DND-41 (cell line): ENCODE measurements around the gene EDN3.

Experiments
- ATAC-seq: fragments of 200-7000 bp; cut with Tn5 transposase; 3 replicates; pipeline ENCODE4 v1.9.1; 2021; ENCODE audit warnings: low read depth; ENCODE audit not compliant: insufficient read depth
- DNase-seq: peaks from one replicate; pipeline ENCODE4 v3.0.0-alpha.2; 2020
- H2AFZ ChIP-seq: 2 replicates; pipeline ENCODE4 v1.6.0; 2012; ENCODE audit warnings: low read depth, low read length
- H3K27ac ChIP-seq: 2 replicates; pipeline ENCODE4 v1.5.1; 2012; ENCODE audit warnings: low read length, inconsistent platforms
- H3K27me3 ChIP-seq: fragments of 200-600 bp; sonication (generic); 2 replicates; pipeline ENCODE4 v1.6.0; 2012; ENCODE audit warnings: low read length, mild to moderate bottlenecking, inconsistent platforms; ENCODE audit not compliant: insufficient read depth, poor library complexity
- H3K36me3 ChIP-seq: 2 replicates; pipeline ENCODE4 v1.5.1; 2012; ENCODE audit warnings: low read length, inconsistent platforms; ENCODE audit not compliant: insufficient read depth
- H3K4me1 ChIP-seq: 2 replicates; pipeline ENCODE4 v1.5.1; 2012; ENCODE audit warnings: mild to moderate bottlenecking, low read length; ENCODE audit not compliant: insufficient read depth
- H3K4me2 ChIP-seq: 2 replicates; pipeline ENCODE4 v1.6.0; 2012; ENCODE audit warnings: mild to moderate bottlenecking, moderate library complexity, low read length, inconsistent platforms; ENCODE audit not compliant: insufficient read depth
- H3K4me3 ChIP-seq, 2 experiments: fragments of 200-600 bp in 1 of 2; shearing (Covaris generic) in 1 of 2; 2 replicates each; pipeline ENCODE4 v1.5.1; 2012 to 2016; ENCODE audit warnings: inconsistent platforms in 2 of 2, low read length in 2 of 2, mild to moderate bottlenecking in 2 of 2, low read depth in 1 of 2, moderate library complexity in 1 of 2
- H3K79me2 ChIP-seq: 2 replicates; pipeline ENCODE4 v1.6.0; 2012; ENCODE audit warnings: low read length, inconsistent platforms; ENCODE audit not compliant: insufficient read depth
- H3K9ac ChIP-seq: 2 replicates; pipeline ENCODE4 v1.6.0; 2012; ENCODE audit warnings: low read depth, mild to moderate bottlenecking, inconsistent platforms, low read length, moderate library complexity
- H3K9me3 ChIP-seq: 2 replicates; pipeline ENCODE4 v1.5.1; 2012; ENCODE audit warnings: low read length, moderate library complexity, mild to moderate bottlenecking, inconsistent platforms; ENCODE audit not compliant: insufficient read depth, severe bottlenecking
- H4K20me1 ChIP-seq: 2 replicates; pipeline ENCODE4 v1.6.0; 2012; ENCODE audit warnings: low read length; ENCODE audit not compliant: insufficient read depth
- EZH2 ChIP-seq: IDR thresholded peaks from 3 replicates; pipeline ENCODE4 v1.6.1; 2012; ENCODE audit warnings: borderline replicate concordance, low read depth, mild to moderate bottlenecking, moderate library complexity, low read length, inconsistent platforms; ENCODE audit not compliant: severe bottlenecking
- TF ChIP-seq, protein P1 (sequence below): IDR thresholded peaks from 2 replicates; pipeline ENCODE4 v1.5.1; 2012; ENCODE audit warnings: borderline replicate concordance, low read length, moderate library complexity, mild to moderate bottlenecking; ENCODE audit not compliant: poor library complexity, severe bottlenecking; ENCODE audit errors: extremely low read depth

EDN3 gene

DNA sequence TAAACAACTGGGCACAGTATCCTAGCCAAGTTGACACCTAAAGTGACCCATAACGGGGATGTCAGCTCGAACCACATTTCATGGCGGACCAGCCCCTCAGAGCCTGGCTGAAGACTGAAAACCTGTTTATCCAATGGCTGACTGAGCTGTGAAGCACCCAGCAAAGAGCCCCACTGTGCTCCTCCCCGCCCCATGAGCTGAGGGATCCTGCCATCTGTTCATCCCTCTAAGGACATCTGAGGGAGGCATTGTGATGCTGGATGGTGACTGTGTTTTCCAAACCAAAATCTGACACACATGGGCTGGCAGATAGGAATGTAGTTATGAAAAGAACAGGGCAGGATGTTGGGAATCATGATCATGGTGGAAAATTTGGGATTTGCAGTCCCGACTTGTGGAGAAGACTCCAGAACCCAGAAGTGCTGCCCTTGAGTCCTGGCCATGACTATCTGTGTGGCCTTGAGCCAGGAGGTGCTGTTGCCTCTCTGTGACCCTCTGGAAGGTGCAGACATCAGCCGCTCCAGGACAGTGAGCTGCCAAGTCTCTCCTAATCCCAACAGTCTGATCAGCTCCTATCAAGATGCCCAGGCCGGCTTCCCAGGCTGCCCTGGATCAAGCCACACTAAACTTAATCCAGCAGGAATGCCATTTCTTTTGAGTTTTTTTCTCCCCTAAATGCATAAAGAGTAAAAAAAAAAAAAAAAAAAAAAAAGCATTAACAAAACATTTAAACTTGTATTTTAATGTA, 5.7 kb downstream of the EDN3 start:
- no peak overlapping the region for H3K4me2 ChIP-seq

DNA sequence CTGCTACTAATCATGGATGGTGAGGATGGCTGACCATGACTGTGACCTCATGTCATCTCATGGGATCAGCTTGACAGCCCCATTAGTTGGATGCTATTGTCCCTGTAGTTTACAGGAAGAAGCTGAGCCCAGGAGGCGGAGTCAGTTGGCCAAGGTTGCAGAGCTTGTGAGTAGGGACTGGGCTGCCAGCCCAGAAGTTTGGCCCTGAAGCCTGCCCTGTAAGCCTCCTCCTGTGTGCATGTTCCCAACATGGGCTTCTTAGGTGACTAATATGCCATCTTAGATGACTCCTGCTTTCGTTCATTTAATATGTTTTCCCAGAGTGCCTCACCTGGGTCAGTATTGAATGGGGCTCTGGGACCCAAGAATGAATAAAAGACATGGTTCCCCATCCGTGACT, 6.9 kb downstream of the EDN3 start:
- Histone ChIP-seq H3K79me2 (no peaks in the 10 kb centered on the region), H3K36me3 (no peaks in the 10 kb centered on the region), H3K4me2 (no peak overlapping the region), H3K27me3 (peaks cover 6% of the 10 kb centered on the region), H3K27ac (no peak overlapping the region), H4K20me1 (peaks cover 7% of the 10 kb centered on the region; the same call in 1 of the 2 replicates), H3K4me1 (no peaks in the 10 kb centered on the region), H3K9ac (no peak overlapping the region), H2AFZ (no peak overlapping the region), H3K4me3 (no peak overlapping the region), H3K9me3 (no peaks in the 10 kb centered on the region)
- TF ChIP-seq EZH2 = no peak
- TF ChIP-seq, protein P1, sequence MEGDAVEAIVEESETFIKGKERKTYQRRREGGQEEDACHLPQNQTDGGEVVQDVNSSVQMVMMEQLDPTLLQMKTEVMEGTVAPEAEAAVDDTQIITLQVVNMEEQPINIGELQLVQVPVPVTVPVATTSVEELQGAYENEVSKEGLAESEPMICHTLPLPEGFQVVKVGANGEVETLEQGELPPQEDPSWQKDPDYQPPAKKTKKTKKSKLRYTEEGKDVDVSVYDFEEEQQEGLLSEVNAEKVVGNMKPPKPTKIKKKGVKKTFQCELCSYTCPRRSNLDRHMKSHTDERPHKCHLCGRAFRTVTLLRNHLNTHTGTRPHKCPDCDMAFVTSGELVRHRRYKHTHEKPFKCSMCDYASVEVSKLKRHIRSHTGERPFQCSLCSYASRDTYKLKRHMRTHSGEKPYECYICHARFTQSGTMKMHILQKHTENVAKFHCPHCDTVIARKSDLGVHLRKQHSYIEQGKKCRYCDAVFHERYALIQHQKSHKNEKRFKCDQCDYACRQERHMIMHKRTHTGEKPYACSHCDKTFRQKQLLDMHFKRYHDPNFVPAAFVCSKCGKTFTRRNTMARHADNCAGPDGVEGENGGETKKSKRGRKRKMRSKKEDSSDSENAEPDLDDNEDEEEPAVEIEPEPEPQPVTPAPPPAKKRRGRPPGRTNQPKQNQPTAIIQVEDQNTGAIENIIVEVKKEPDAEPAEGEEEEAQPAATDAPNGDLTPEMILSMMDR = no peak
- DNase-seq = no peak
- no peak for ATAC-seq

More for the DNA sequence above, 5.7 kb downstream of the EDN3 start:
- H3K27me3 ChIP-seq = peaks cover 6% of the 10 kb centered on the region
- TF ChIP-seq, protein P1 = no peak
- TF ChIP-seq EZH2 = no peak
- no peak overlapping the region for H2AFZ ChIP-seq
- H3K9me3 ChIP-seq = no peaks in the 10 kb centered on the region
- no peak overlapping the region for H3K4me3 ChIP-seq
- H3K4me1 ChIP-seq = no peaks in the 10 kb centered on the region
- H3K79me2 ChIP-seq = no peaks in the 10 kb centered on the region
- peaks cover 9% of the 10 kb centered on the region; the same call in 1 of the 2 replicates for H4K20me1 ChIP-seq
- no peak for ATAC-seq
- no peaks in the 10 kb centered on the region for H3K36me3 ChIP-seq
- DNase-seq = no peak
- no peak overlapping the region for H3K9ac ChIP-seq
- H3K27ac ChIP-seq = no peak overlapping the region

DNA sequence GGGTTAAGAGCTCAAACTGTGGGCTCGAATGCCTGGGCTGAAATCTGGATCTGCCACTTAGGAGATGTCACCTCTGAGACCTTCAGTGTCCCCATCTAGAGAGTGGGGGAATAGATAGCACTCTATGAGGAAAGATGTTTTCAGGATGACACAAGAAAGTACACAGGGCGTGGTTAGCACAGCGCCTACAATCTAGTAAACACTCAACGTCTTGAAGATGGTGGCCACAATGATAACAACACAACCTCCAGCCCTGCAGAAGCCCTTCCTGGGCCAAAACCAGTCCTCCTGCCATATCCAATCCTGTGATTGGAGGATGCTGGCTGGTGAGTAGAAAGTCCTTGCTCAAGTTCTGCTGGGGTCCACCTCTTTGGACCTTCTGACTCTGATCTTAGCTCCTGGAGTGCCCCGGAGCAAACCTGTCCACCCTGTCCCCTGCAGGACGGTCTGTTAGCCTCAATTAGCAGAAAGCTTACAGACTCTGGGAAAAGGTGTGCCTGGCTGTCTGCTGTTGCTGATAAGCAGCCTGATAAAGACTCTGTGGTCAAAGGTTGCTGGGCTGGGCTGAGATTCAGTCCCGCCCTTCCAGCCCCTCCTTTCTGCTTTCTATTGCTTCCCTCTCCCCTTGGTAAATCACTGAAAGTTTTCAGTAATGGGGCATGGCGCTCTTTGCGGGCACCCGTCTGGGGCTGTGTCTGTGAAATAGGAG, 8.2 kb downstream of the EDN3 start:
- Histone ChIP-seq H2AFZ (no peak overlapping the region), H4K20me1 (no peaks in the 10 kb centered on the region), H3K9me3 (no peaks in the 10 kb centered on the region), H3K4me3 (no peak overlapping the region), H3K36me3 (no peaks in the 10 kb centered on the region), H3K4me1 (no peaks in the 10 kb centered on the region), H3K9ac (no peak overlapping the region), H3K79me2 (no peaks in the 10 kb centered on the region), H3K27ac (no peak overlapping the region), H3K4me2 (no peak overlapping the region), H3K27me3 (peaks cover 1% of the 10 kb centered on the region)
- TF ChIP-seq, protein P1 = no peak
- no peak for TF ChIP-seq EZH2
- ATAC-seq (no peak), DNase-seq (no peak)
